HG03108 (cell line): ENCODE results near the gene PROS1.
"Not testable (repeated sequence)": the region's sequence is repeated elsewhere in the genome, so short reads cannot be mapped to it uniquely, and the experiment has no call there.

Experiments used
- ATAC-seq: cut with Tn5 transposase; IDR thresholded peaks from one replicate; pipeline ENCODE4 v1.9.1; 2021; ENCODE audit warnings: moderate library complexity; ENCODE audit not compliant: unreplicated experiment

PROS1 gene

DNA sequence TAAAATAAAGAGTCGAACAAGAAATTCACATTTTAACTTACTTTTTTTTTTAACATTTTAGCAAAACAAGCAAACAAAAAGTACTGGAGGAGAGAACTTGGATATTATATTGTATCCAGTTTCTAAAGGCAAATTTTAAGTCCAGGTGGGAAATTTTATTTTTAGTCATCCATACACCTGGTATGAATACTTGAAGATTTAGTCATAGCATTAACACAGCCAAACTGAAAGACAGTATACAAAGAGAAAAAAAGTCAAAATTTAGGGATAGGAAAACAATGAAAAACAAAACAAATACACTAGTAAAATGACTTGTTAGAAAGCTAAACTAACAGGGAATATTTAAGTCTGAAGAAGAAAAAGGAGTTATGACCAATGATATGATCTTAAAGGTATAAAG, 69.1 kb downstream of the PROS1 start:
- no peak for ATAC-seq

DNA sequence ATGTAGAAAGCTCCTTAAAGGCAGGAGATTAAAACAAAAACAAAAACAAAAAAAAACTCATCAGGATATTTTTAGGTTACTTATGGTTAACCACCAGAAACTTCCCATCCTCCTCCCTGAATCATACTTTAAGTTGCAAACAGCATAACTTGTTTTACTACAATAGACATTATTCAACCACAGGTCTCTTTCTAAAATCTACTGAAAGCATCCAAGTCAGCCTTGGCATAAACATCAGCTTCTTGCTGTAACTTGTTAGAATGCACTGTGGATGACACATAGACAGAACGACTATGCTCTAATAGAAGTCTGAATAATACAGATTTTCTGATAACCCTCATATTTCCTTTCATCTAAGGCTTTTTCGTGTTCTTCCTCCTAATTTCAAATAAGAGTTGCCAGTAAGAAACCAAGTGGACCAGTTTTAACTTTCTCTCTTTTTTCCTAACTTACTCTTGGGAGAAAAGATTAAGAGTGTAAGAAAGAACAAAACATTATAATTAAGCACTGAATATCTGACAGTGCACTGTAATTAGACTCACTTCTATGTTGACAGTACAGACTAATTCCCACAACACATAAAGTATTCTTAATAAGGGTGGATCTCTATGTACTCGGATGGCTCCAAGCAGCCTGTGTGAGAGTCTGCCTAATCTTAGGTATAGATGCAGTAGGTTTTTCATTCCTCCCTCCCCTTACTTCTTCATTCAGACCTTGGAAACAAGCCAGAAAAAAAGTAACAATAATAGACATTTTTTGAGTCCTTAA, 95.3 kb downstream of the PROS1 start:
- ATAC-seq: not testable (repeated sequence)

DNA sequence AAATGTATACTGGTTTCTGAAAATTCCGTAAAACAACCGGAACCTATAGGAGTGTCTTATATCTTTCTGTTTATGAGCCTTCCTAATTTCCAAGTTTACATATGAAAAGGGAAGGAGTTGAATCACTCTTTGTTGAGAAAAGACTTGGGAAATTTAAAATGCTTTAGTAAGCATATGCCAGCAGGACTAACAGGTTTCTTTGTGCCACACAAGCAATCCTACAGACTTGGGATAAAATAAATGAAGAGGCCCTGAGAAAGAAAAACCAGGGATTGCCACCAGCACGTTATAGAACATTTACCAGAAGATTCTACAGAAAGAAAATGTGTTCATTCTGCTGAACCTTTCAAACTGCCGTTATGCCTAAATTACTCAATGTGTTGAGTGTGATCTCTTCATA, 96.3 kb downstream of the PROS1 start:
- not testable (repeated sequence) for ATAC-seq

DNA sequence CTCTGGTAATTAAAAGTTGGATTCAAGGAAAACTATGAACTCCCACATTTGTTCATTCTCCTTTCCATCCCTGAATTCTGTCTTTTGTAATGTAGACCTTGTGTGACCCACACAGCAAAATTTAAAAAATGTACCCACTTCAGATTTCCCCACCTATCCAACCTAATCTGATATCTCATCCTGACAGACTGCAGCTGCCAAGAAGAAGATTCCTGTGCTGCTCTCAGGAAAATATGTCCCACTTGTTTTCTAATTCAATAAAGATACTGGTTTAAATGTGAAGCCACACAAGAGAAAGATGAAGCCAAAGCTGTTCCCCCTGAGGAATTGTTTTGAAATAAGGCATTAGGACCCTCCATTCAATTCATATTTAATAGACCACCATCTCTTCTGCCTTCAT, 100.3 kb downstream of the PROS1 start:
- ATAC-seq: not testable (repeated sequence)

- no peak for ATAC-seq
These were observed 106.3 kb downstream of the PROS1 start for GRCh38 chr3:93867425-93867824.

GRCh38 chr3:93861017-93861416, 112.7 kb downstream of the PROS1 start:
- no peak for ATAC-seq

DNA sequence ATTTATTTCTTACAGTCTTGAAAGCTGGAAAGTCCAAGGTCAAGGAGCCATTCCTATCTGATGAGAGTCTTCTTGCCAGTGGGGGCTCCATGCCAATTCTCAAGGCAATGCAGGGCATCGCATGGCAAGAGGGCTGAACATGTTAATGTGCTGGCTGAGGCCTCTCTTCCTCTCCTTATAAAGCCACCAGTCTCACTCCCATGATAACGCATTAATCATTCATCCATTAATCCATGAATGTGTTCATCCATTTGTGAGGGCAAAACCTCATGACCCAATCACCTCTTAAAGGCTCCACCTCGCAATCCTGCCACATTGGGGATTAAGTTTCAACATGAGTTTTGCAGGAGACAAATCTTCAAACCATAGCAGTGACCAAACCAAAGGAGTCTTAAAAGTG, 118.3 kb downstream of the PROS1 start:
- ATAC-seq: no peak

- ATAC-seq: not testable (repeated sequence)
These were observed 121.5 kb downstream of the PROS1 start for GRCh38 chr3:93852228-93852627.

DNA sequence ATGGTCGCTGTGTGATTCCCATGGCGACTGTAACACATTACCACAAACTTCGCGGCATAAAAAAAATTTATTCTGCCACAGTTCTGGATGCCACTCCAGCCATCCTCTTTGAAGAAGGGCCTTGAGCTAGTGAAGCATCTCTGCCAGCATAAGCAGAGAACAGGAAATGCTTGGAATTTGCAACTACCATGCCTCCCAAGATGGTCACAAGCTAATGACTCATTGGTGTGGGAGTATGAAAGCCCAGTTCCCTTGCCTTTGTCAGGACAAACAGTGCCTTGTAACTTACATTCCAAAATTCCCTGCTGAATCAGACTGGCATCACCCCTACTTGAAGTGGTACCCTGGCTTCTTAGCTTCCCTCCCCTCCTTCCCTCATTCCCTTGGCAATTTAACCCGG, 129.7 kb downstream of the PROS1 start:
- no peak for ATAC-seq

GRCh38 chr3:93839193-93839592, 134.5 kb downstream of the PROS1 start:
- ATAC-seq: not testable (repeated sequence)
